Upper lobe of right lung (tissue), 1 donor: ENCODE measurements around the gene SLC26A3. TPM values are rescaled to one million over a fixed set of nuclear protein-coding genes. Genes with fewer than 3 reads are reported as not detected.
"Not testable (repeated sequence)": the region's sequence is repeated elsewhere in the genome, so short reads cannot be mapped to it uniquely, and the experiment has no call there.

Experiments used
- ATAC-seq: fragments of 200-7000 bp; cut with Tn5 transposase; one replicate; pipeline ENCODE4 v1.9.1; 2020; ENCODE audit warnings: mild to moderate bottlenecking, moderate library complexity
- DNase-seq: peaks from one replicate; pipeline ENCODE4 v3.0.0-alpha.2; 2020
- H3K27ac ChIP-seq: fragments of 200-600 bp; one replicate; pipeline ENCODE4 v1.8.0; 2022
- H3K27me3 ChIP-seq: fragments of 200-600 bp; one replicate; pipeline ENCODE4 v1.8.0; 2022; ENCODE audit warnings: mild to moderate bottlenecking
- H3K36me3 ChIP-seq: fragments of 200-600 bp; one replicate; pipeline ENCODE4 v1.8.0; 2022
- H3K4me1 ChIP-seq: fragments of 200-600 bp; one replicate; pipeline ENCODE4 v1.8.0; 2022
- H3K4me3 ChIP-seq: fragments of 200-600 bp; one replicate; pipeline ENCODE4 v1.8.0; 2022; ENCODE audit warnings: mild to moderate bottlenecking
- H3K9me3 ChIP-seq: fragments of 200-600 bp; one replicate; pipeline ENCODE4 v1.8.0; 2022
- intact Hi-C: fragments of 100-400 bp; cut with DNase I; formaldehyde crosslinking; loops from one replicate; pipeline ENCODE4 v1.11.0; 2022
- long read RNA-seq: library from polyadenylated mRNA; unstranded; transcript quantifications from one replicate; pipeline ENCODE4 v2.0.0, GENCODE V29; 2021
- total RNA-seq: library from RNA; stranded (reverse); fragmentation: NEBNext Ultra II Directional; extraction: Animal tissue kit (Norgen Biotek cat#: 25700); gene quantifications from one replicate; pipeline ENCODE4 v1.2.1, GENCODE V29; 2021
- TF ChIP-seq, protein P1 (sequence below): fragments of 200-600 bp; IDR thresholded peaks from one replicate; pipeline ENCODE4 v1.8.0; 2022; ENCODE audit warnings: antibody characterized with exemption
- donor health status: DM: no; HTN: yes; CAD: no; lungs with severe emphysema.

Gene SLC26A3
- not detected for total RNA-seq
- long read RNA-seq = 0 reads

DNA sequence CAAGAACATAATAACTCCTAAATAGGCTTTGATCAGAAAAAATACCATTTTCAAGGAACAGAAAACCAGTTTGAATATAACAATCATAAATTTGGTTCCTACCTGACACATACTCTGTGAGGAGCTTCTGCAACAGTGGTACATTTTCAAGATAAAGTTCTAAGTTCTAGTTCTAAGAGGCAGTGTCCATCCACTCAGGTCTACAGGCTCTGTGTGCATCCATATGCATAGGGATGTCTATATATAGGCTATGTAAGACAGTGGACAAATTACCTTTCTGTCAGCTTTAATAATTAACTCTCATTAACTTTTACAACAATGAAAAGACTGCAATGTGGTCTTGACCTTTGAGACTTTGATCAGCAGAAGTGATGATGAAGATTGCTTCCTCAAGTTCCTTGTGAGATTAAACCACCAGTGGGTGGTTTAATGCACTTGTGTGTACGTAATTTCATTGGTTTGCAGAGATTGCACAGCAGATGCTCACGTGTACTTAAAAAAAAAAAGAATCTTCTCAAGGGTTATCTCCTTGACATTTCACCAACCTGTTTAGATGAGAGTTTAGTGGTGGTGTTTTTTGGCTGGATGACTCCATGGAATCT lies at the start of gene SLC26A3:
Gene SLC26A3 (minus strand): TSS at position 215 of the 602 bp plus-strand sequence. CDS start 8,714 bp downstream, outside the sequence.
- no peaks in the 10 kb centered on the region for H3K9me3 ChIP-seq
- H3K4me3 ChIP-seq = no peak within 1 kb of the TSS
- DNase-seq (no peak), ATAC-seq (no peak)
- H3K27me3 ChIP-seq = no peaks in the 10 kb centered on the region
- TF ChIP-seq, protein P1, sequence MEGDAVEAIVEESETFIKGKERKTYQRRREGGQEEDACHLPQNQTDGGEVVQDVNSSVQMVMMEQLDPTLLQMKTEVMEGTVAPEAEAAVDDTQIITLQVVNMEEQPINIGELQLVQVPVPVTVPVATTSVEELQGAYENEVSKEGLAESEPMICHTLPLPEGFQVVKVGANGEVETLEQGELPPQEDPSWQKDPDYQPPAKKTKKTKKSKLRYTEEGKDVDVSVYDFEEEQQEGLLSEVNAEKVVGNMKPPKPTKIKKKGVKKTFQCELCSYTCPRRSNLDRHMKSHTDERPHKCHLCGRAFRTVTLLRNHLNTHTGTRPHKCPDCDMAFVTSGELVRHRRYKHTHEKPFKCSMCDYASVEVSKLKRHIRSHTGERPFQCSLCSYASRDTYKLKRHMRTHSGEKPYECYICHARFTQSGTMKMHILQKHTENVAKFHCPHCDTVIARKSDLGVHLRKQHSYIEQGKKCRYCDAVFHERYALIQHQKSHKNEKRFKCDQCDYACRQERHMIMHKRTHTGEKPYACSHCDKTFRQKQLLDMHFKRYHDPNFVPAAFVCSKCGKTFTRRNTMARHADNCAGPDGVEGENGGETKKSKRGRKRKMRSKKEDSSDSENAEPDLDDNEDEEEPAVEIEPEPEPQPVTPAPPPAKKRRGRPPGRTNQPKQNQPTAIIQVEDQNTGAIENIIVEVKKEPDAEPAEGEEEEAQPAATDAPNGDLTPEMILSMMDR = no peak
- intact Hi-C loops = no loop called here
- H3K4me1 ChIP-seq = peaks cover 3% of the 10 kb centered on the region
- no peak within 1 kb of the TSS for H3K27ac ChIP-seq
- no peaks in the 10 kb centered on the region for H3K36me3 ChIP-seq

DNA sequence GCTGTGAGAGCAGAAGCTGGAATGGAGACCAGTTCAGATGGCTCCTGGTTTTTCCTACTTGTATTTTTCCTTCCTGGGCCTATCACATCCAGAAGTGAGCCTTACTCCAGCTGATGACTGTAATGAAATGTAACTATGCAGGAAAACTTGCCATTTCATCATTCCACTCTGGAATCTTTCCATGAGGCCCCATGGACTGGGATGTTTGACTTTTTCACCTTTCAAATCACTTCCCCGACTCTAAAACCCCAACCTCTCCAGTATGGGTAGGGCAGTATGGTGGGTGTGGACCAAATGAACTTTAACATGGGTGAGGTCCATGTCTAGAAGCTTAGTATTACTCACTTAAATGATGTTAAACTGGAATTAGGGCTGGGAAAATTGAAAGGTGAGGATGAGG lies 47.6 kb upstream of the SLC26A3 start:
- H3K4me1 ChIP-seq = no peaks in the 10 kb centered on the region
- intact Hi-C loops = no loop called here
- TF ChIP-seq, protein P1 = no peak
- DNase-seq = no peak
- H3K27me3 ChIP-seq = no peaks in the 10 kb centered on the region
- no peaks in the 10 kb centered on the region for H3K36me3 ChIP-seq
- no peak overlapping the region for H3K27ac ChIP-seq
- ATAC-seq = no peak
- H3K9me3 ChIP-seq = no peaks in the 10 kb centered on the region
- H3K4me3 ChIP-seq = no peak overlapping the region

DNA sequence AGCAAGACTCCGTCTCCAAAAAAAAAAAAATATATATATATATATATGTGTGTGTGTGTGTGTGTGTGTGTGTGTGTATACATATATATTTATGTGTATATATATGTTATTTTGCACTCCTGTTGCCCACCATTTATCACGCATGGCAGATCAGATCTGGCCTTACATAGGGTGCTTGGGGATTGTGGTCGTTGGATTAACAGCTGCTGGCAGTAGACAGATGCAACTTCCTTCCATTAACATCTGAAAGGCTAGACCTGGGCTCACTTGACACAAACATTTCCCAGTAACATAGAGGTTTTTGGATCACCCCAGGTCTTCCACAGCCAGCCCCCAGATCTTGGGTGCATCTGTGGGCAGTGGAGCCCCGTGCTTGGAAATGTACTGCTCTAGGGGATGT lies 47.2 kb upstream of the SLC26A3 start:
- intact Hi-C loops = no loop called here
- no peaks in the 10 kb centered on the region for H3K4me1 ChIP-seq
- H3K9me3 ChIP-seq = no peaks in the 10 kb centered on the region
- DNase-seq (no peak), ATAC-seq (no peak)
- TF ChIP-seq, protein P1 = no peak
- no peak overlapping the region for H3K27ac ChIP-seq
- no peaks in the 10 kb centered on the region for H3K27me3 ChIP-seq
- H3K36me3 ChIP-seq = no peaks in the 10 kb centered on the region
- H3K4me3 ChIP-seq = no peak overlapping the region

DNA sequence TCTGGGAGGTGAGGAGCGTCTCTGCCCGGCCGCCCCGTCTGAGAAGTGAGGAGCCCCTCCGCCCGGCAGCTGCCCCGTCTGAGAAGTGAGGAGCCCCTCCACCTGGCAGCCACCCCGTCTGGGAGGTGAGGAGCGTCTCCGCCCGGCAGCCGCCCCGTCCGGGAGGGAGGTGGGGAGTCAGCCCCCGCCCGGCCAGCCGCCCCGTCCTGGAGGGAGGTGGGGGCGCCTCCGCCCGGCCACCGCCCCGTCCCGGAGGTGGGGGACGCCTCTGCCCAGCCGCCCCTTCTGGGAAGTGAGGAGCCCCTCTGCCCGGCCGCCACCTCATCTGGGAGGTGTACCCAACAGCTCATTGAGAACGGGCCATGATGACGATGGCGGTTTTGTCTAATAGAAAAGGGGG lies 45.2 kb upstream of the SLC26A3 start:
- H3K4me1 ChIP-seq, ATAC-seq, H3K36me3 ChIP-seq, intact Hi-C loops, H3K27ac ChIP-seq, H3K4me3 ChIP-seq, H3K27me3 ChIP-seq, H3K9me3 ChIP-seq, DNase-seq: not testable (repeated sequence)

DNA sequence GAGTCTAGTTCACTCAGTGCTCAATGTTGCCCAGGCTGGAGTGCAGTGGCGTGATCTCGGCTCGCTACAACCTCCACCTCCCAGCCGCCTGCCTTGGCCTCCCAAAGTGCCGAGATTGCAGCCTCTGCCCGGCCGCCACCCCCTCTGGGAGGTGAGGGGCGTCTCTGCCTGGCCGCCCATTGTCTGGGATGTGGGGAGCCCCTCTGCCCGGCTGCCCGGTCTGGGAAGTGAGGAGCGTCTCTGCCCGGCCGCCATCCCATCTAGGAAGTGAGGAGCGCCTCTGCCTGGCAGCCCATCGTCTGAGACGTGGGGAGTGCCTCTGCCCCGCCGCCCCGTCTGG lies 44.8 kb upstream of the SLC26A3 start:
- H3K4me1 ChIP-seq, H3K9me3 ChIP-seq, intact Hi-C loops, H3K4me3 ChIP-seq, ATAC-seq, H3K27me3 ChIP-seq, DNase-seq, H3K36me3 ChIP-seq, H3K27ac ChIP-seq: not testable (repeated sequence)

DNA sequence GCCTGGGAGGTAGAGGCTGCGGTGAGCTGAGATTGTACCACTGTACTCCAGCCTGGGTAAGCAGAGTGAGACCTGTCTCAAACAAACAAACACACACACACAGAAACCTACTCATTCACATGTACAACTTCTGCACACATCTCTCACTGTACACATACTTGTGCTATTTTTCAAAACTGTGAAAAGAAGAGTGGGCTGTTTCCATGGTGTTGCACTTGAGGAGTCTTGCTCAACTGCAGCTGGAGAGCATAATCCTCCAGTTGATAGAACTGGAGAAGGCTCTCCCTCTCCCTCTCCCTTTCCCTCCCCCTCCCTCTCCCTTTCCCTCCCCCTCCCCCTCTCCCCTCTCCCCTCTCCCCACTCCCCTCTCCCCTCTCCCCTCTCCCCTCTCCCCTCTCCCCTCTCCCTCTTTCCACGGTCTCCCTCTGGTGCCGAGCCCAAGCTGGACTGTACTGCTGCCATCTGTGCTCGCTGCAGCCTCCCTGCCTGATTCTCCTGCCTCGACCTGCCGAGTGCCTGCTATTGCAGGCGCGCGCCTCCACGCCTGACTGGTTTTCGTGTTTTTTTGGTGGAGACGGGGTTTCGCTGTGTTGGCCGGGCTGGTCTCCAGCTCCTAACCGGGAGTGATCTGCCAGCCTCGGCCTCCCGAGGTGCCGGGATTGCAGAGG lies 44.3 kb upstream of the SLC26A3 start:
- ATAC-seq (peak; percentile 69), DNase-seq (no peak)
- Histone ChIP-seq H3K4me3 (no peak overlapping the region), H3K36me3 (no peaks in the 10 kb centered on the region), H3K4me1 (no peaks in the 10 kb centered on the region), H3K27me3 (no peaks in the 10 kb centered on the region), H3K9me3 (no peaks in the 10 kb centered on the region), H3K27ac (no peak overlapping the region)
- TF ChIP-seq, protein P1 = no peak
- intact Hi-C loops = no loop called here
